HG03108 (cell line): ENCODE results near the gene KCNG2.
"Not testable (repeated sequence)": the region's sequence is repeated elsewhere in the genome, so short reads cannot be mapped to it uniquely, and the experiment has no call there.

Experiments used
- ATAC-seq: cut with Tn5 transposase; IDR thresholded peaks from one replicate; pipeline ENCODE4 v1.9.1; 2021; ENCODE audit warnings: moderate library complexity; ENCODE audit not compliant: unreplicated experiment

KCNG2 gene, protein sequence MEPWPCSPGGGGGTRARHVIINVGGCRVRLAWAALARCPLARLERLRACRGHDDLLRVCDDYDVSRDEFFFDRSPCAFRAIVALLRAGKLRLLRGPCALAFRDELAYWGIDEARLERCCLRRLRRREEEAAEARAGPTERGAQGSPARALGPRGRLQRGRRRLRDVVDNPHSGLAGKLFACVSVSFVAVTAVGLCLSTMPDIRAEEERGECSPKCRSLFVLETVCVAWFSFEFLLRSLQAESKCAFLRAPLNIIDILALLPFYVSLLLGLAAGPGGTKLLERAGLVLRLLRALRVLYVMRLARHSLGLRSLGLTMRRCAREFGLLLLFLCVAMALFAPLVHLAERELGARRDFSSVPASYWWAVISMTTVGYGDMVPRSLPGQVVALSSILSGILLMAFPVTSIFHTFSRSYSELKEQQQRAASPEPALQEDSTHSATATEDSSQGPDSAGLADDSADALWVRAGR

GRCh38 chr18:79797518-79798345 lies at the start of gene KCNG2:
Gene KCNG2 (plus strand): TSS chr18:79797938. CDS start chr18:79863668, 65,730 bp downstream.
- ATAC-seq, result no peak

- no peak for ATAC-seq
Observed at GRCh38 chr18:79748321-79749180, 49.2 kb upstream of the KCNG2 start.

DNA sequence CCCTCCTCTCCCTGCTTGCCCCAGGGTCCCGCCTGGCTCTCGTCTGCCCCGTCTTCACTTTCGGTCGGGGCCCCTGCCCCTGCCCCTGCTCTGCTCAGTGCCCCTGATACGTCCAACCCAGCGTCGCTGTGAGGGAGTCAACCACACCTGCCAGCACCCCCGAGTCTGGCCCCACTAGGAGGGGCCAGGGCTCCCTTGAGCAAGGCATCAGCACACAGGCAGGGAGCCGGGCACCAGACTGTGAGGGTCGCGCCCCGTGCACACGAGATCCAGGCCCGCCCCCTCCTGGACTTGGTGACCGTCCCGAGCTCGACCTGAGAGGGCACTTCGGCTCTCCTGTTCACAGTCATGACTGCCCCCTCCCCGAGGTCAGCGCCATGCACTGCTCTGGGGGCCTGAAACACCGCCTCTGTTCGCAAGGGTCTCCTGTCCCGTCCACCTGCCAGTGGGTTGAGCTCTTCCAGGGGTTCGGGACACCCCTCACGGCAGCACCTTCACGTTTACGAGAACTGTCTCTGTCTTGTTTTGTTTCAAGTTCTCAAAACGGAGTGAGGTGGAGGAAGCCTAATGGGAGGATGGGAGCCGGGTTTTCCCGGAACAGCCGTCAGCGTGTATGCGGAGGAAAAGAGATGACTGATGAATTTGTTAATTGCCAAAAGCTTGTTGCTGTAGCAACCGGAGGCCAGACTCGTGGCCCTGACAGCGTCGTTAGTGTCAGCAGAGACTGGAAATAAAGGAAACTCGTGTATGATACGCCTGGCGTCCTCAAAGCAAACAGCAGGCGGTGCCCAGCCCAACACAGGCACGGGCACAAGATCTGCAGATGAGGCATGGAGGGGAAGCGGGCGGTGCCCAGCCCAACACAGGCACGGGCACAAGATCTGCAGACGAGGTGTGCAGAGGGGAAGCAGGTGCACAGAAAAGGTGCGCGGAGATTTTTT lies 48.2 kb upstream of the KCNG2 start:
- no peak for ATAC-seq

DNA sequence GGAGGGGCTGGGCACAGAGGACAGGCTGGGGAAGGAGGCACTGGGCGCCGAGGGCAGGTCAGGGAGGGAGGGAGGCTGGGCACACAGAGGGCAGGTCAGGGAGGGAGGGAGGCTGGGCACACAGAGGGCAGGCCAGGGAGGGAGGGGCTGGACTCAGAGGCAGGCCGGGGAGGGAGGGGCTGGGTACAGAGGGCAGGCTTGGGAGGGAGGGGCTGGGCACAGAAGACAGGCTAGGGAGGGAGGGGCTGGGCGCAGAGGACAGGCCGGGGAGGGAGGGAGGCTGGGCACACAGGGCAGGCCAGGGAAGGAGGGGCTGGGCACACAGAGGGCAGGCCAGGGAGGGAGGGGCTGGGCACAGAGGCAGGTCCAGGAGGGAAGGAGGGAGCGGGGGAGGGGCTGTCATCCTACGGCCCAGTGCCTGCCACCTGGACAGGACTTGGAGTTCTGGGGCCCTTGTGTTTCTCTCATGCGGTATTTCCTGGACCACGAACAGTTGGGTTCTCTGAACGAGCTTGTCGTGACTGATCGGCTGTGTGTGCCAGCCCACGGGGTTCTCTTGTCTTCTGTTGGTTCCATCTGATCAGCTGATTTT lies 46.7 kb upstream of the KCNG2 start:
- no peak for ATAC-seq

DNA sequence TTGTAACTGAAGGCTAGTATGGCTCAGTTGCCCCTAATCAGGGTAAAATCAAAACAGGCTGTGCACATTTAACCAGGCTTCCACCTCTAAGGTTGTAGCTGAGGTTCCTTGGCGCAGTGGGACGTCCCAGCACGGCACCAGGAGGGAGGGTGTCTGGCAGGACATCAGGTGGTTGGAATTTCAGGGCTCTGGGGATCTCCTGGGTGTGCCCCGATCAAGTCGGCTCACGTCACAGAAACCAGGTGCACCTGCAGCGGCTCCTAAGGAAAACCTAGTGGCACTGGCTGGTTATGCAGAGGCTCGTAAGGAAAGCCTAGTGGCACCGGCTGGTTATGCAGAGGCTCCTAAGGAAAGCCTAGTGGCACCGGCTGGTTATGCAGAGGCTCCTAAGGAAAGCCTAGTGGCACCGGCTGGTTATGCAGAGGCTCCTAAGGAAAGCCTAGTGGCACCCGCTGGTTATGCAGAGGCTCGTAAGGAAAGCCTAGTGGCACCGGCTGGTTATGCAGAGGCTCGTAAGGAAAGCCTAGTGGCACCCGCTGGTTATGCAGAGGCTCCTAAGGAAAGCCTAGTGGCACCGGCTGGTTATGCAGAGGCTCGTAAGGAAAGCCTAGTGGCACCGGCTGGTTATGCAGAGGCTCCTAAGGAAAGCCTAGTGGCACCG lies 45.7 kb upstream of the KCNG2 start:
- not testable (repeated sequence) for ATAC-seq

GRCh38 chr18:79752946-79753345 lies 44.8 kb upstream of the KCNG2 start:
- ATAC-seq, result not testable (repeated sequence)

DNA sequence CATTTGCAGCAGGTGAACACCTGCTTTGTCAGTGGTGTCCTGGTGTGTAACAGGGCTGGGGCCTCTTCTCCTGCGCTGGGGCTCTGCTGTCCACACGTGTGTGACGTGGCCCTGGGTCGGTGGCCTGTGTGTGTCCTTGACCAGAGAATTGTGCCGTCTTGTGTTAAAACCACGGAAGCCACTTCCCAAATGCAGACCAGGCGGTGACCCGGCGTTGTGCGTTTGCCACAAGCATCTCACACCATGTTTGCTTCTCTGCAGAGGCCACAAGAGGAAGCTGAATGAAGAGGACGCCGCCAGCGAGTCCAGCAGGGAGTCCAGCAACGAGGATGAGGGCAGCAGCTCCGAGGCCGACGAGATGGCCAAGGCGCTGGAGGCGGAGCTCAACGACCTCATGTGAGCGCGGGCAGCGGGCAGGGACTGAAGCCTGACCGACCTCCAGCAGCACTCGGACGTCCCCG lies 44.3 kb upstream of the KCNG2 start:
- ATAC-seq, result no peak

DNA sequence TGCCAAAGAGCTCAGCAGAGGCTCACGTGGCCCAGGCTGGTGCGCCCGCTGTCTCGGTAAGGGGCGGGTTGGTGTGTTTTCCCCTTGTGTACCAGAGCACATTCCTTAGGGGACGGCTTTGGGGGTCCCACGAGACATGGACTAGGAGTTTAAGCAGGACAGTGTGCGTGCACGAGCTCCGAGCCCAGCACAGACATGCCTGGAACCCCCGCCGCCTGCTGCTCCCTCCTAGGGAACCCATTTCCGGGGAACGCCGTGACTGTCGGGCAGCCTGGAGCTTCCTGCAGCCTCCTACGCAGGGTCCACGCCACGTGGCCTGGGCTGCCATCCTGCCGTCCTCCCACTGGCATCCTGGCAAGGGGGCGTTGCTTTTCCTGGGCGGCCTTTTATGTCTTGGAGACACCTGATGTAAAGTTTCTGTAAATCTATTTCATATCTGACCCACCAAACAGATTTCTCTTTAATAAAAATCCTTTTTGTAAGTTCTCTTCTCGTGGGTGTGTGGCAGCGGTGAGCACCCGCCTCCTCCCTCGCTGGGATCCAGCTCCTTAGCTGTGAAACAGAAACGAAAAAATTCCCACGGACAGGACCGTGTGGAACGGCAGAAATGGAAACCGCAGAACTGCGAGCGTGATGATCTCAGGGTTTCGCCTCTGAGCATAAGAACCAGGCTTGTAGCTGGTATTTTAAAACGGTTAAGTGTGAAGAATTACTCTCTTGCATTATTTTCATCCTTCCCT lies 43.5 kb upstream of the KCNG2 start:
- ATAC-seq, result no peak

DNA sequence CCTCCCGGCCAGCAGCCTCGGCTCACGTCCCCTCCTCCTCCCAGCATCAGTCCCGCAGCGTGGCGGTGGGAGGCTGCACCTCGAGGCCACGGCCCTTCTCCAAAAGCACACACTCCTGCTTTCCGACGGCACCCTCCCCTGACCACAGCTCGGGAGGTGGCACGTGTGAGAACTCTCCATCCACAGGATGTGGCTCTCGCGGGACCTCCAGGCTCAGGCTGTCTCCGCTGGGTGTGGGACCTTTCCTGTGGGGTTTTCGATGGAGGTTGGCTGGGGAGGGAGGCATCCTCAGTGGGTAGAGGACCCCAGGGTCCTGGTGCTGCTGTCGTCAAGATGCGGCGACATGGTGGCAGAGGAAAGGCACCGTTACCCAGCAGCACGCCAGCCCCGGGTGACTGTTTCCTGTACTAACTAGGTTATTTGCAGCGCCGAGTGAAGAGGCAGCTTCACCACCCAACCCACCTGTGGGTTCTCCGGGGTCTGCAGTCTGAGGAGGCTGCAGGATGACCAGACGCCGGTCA lies 42.8 kb upstream of the KCNG2 start:
- no peak for ATAC-seq

DNA sequence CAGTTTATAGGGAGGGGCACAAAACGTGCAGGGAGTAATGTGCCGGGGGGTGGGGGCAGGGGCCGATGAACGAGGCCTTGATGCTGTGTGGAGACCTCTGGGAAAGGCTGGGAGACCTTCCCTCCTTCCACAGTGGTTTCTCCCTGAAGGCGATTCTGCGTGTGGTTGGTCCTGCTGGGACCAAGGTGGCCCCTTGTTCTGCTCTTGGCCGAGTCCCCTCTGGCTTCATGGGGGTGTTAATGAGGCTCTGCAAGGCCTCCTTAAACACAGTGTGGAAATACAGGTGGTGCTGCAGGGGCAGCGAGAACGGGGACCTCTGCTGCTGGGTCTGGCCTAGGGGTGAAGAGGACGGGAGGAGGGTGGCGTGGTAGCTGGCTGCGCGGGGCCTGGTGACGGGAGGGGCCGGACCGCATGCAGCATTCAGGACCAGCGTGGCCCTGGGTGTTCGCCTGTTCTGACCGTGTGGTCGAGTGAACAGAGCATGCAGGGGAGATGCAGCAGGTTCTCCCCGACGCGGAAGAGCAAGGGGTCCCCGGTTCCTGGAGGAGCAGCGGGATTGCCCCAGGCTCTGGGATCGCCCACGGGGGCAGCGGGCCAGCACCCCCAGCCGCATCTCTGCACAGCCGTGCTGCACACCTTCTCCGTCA lies 42.1 kb upstream of the KCNG2 start:
- ATAC-seq, result no peak

GRCh38 chr18:79756143-79756500 lies 41.6 kb upstream of the KCNG2 start:
- no peak for ATAC-seq

- no peak for ATAC-seq
Observed at GRCh38 chr18:79756826-79757225, 40.9 kb upstream of the KCNG2 start.

DNA sequence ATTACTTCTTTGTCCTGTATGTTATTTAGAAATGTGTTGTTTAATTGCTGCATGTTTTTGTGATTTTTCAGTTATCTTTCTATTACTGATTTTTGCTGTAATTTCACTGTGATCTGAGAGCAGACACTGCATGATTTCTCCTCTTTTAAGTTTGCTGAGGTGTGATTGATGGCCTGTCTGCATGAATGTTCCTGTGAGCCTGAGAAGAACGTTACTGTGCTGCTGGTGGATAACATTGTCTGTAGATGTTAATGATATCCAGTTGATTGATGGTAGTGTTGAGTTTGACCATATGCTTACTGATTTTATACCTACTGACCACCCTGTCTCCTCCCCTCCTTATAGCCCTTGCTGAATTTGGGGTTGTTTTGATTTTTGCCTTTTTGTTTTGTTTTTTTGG lies 37.4 kb upstream of the KCNG2 start:
- no peak for ATAC-seq

DNA sequence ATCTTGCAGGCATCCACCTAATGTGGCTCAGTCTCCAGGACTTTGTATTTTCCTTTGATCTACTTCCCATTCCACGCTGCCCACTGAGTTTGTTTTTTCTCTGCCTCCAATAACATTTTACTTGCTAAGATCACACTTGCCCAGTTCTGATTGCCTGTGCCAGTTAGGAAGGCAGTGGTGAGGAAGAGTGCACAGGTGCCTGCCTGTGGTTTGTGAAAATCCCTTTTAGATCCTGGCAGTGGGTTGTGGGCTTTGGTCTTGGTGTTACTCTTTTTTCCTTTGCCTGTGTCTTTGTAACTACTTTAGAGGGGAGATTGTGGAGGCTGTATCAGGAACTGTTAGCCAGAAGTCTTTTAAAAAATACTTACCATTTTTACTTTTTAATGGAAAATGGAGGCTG lies 36.9 kb upstream of the KCNG2 start:
- ATAC-seq, result no peak

DNA sequence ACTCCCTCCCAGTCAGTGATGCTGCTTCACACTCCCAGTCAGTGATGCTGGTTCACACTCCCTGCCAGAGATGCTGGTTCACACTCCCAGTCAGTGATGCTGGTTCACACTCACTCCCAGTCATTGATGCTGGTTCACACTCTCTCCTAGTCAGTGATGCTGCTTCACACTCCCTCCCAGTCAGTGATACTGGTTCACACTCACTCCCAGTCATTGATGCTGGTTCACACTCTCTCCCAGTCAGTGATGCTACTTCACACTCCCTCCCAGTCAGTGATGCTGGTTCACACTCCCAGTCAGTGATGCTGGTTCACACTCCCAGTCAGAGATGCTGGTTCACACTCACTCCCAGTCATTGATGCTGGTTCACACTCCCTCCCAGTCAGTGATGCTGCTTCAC lies 34.3 kb upstream of the KCNG2 start:
- no peak for ATAC-seq

DNA sequence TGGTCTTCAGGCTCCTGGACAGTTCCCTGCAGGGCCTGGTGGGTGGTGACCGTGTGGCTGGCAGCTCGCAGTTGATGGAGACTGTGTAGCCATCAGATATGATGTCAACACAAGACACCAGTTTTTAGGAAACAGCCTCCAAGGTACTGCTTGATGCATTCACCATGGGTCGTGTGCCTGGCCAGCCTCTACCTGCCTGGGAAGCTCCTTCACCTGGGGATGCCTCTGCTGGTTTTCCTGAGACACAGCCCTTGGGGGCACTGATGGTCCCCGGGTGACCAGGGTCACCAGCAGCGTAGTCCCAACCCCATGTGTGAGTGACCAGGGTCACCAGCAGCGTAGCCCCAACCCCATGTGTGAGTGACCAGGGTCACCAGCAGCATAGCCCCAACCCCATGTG lies 33.6 kb upstream of the KCNG2 start:
- ATAC-seq, result no peak

DNA sequence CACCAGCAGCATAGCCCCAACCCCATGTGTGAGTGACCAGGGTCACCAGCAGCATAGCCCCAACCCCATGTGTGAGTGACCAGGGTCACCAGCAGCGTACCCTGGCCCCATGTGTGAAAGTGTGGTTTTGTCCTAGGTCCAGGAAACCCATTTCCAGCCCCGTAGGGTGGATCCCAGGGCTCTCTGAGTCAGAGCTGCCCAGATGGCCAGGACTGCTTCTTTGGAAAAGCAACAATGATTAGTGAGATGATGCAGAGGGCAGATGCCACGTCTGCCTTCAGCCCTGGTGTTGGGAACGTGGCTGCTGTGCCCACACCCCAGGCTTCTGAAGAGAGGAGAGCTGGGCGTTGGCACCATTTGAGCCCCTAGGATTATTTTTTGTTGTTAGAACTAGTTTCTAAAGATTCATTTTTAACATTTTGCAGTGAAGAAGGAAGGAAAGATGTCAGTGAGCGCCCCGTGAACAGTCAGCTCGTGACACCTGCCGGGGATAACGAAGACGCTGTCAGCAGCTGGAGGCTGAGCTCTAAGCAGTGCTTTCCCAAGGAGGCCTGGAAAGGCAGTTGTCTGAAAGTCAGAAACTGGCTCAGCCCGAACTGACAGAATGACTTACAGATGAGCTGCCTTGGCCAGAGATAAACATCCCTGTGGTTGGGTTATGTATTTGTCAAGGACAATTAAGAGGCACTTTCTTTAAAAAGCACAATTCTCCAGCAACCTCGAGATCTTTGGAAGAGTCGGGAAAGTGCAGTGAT lies 32.1 kb upstream of the KCNG2 start:
- no peak for ATAC-seq
